Transverse colon (tissue), 4 donors: ENCODE data around the gene IGIP. TPM values are rescaled to one million over a fixed set of nuclear protein-coding genes. Genes with fewer than 3 reads are reported as not detected.

Source experiments
- DNase-seq: peaks from one replicate; pipeline ENCODE4 v3.0.0-alpha.2; 2019
- H3K27ac ChIP-seq, 4 donors: fragments of 200-600 bp; sonication (generic); 2 replicates each; pipeline ENCODE4 v1.5.1; 2016 to 2018; ENCODE audit warnings: inconsistent platforms in 4 of 4
- H3K27me3 ChIP-seq: fragments of 200-600 bp; sonication (generic); 2 replicates; pipeline ENCODE4 v1.5.1; 2017; ENCODE audit warnings: inconsistent platforms
- H3K36me3 ChIP-seq, 4 donors: fragments of 200-600 bp; sonication (generic); 2 replicates each; pipeline ENCODE4 v1.5.1; 2017 to 2019; ENCODE audit warnings: inconsistent platforms in 4 of 4
- H3K4me1 ChIP-seq, 4 donors: fragments of 200-600 bp; sonication (generic); 2 replicates each; pipeline ENCODE4 v1.5.1; 2017 to 2020; ENCODE audit warnings: inconsistent platforms in 4 of 4
- H3K4me3 ChIP-seq, 4 donors: fragments of 200-600 bp; sonication (generic); 1 replicate in 1 of 4; 2 replicates in 3 of 4; pipeline versions ENCODE4 v1.5.1 to v1.6.1; 2017 to 2019; ENCODE audit warnings: inconsistent platforms in 4 of 4
- H3K9me3 ChIP-seq, 2 donors: fragments of 200-600 bp; sonication (generic); 2 replicates each; pipeline ENCODE4 v1.5.1; 2017 to 2019; ENCODE audit warnings: inconsistent platforms in 2 of 2
- CTCF ChIP-seq, 5 experiments: fragments of 200-600 bp in 3 of 5; fragments of 450-650 bp in 2 of 5; sonication (generic) in 3 of 5; IDR thresholded peaks; 1 replicate in 2 of 5; 2 replicates in 3 of 5; pipeline ENCODE4 v1.5.1; 2016 to 2017; ENCODE audit warnings: antibody characterized with exemption in 5 of 5, inconsistent platforms in 3 of 5, mild to moderate bottlenecking in 2 of 5, moderate library complexity in 1 of 5
- EP300 ChIP-seq: sonication (generic); formaldehyde crosslinking; IDR thresholded peaks from one replicate; pipeline ENCODE4 v1.6.1; 2017; ENCODE audit warnings: antibody characterized with exemption, low read depth
- POLR2A ChIP-seq: fragments of 450-650 bp; IDR thresholded peaks from one replicate; pipeline ENCODE4 v1.6.1; 2016; ENCODE audit warnings: antibody characterized with exemption, mild to moderate bottlenecking, moderate library complexity
- POLR2AphosphoS5 ChIP-seq, 3 donors: sonication (generic); formaldehyde crosslinking; IDR thresholded peaks; one replicate each; pipeline ENCODE4 v1.6.1; 2016; ENCODE audit warnings: antibody characterized with exemption in 3 of 3
- WGBS, 2 donors: methylation state at CpG; one replicate each; pipeline ENCODE4 v1.1.5; 2018; ENCODE audit warnings: low coverage in 1 of 2; 5-methylcytosine and 5-hydroxymethylcytosine counted together
- in situ Hi-C, 4 donors: fragments of 200-750 bp; cut with MboI; loops; one replicate each; pipeline versions ENCODE4 v1.15.0 to v1.15.1; 2017; ENCODE audit warnings: low sequenced_read_pairs in 3 of 4, low pct_ligation_motif_present in 1 of 4, low pct_unique_long_range_greater_than_20kb in 1 of 4
- intact Hi-C: fragments of 100-400 bp; cut with DNase I; formaldehyde crosslinking; loops from one replicate; pipeline ENCODE4 v1.15.1; 2023; ENCODE audit warnings: low total_unique reads
- total RNA-seq, 4 donors: library from RNA; depleted of rRNA; stranded (reverse); fragments of >200 nt; gene quantifications; one replicate each; pipeline ENCODE4 v1.1.0, GENCODE V29; 2016

Gene IGIP
- total RNA-seq, 4 donors from 2014 or later: 12.8 to 22.4 (median 20.5) TPM

- Histone ChIP-seq H3K27ac (peak overlapping the region; percentile 97 to 100 (median 100)), H3K27me3 (no peaks in the 10 kb centered on the region), H3K4me3 (peak overlapping the region; percentile 76 to 98 (median 90)), H3K4me1 (peaks cover 15 to 48% (median 36%) of the 10 kb centered on the region in 4 donors), H3K36me3 (no peaks in the 10 kb centered on the region), H3K9me3 (no peaks in the 10 kb centered on the region)
- DNase-seq: peak; percentile 83
- in situ Hi-C loops (no loop called here), intact Hi-C loops (loop anchor here (2.0 to 10.0 kb wide), 2 partner anchors 65 to 169 kb away; partner anchors contain the start of gene HBEGF)
- peak in 3 of 5 experiments; percentile 33 to 48 (median 44) for TF ChIP-seq CTCF (IDR thresholded peaks at IDR 0.05)
- peak; percentile 12 to 73 (median 21) for TF ChIP-seq POLR2AphosphoS5 (IDR thresholded peaks at IDR 0.05)
- no peak for TF ChIP-seq EP300
- no peak for TF ChIP-seq POLR2A
- WGBS, 2 donors: 1% methylated on average over 56 of the region's 58 CpGs; no CpG with 5 or more reads in 1 of the 2 donors
Measured at GRCh38 chr5:140175367-140176030, 49.8 kb downstream of the IGIP start.

- Histone ChIP-seq H3K36me3 (no peaks in the 10 kb centered on the region), H3K4me3 (peak overlapping the region; percentile 76 to 98 (median 90)), H3K27me3 (no peaks in the 10 kb centered on the region), H3K4me1 (peaks cover 15 to 53% (median 41%) of the 10 kb centered on the region in 4 donors), H3K9me3 (no peaks in the 10 kb centered on the region), H3K27ac (peak overlapping the region; percentile 97 to 100 (median 100))
- WGBS, 2 donors: 12 to 20% methylated on average over 2 to 4 of the region's 4 CpGs
- in situ Hi-C loops (no loop called here), intact Hi-C loops (loop anchor here (10.0 kb wide), 1 partner anchor 169 kb away; the partner anchor contains the start of gene HBEGF)
- TF ChIP-seq CTCF (IDR thresholded peaks at IDR 0.05) (no peak), POLR2A (no peak), EP300 (no peak), POLR2AphosphoS5 (IDR thresholded peaks at IDR 0.05) (no peak)
- DNase-seq: no peak
Measured at GRCh38 chr5:140176031-140176387, 50.3 kb downstream of the IGIP start.

GRCh38 chr5:140178086-140178410, 52.3 kb downstream of the IGIP start:
- 42% methylated on average over 1 of the region's 1 CpG; no CpG with 5 or more reads in 1 of the 2 donors for WGBS, 2 donors
- no peaks in the 10 kb centered on the region for H3K9me3 ChIP-seq
- intact Hi-C loops: loop anchor here (10.0 kb wide), 1 partner anchor 167 kb away; the partner anchor contains the start of gene HBEGF
- no peaks in the 10 kb centered on the region for H3K27me3 ChIP-seq
- TF ChIP-seq EP300: no peak
- no peak for TF ChIP-seq POLR2A
- TF ChIP-seq CTCF (IDR thresholded peaks at IDR 0.05): no peak
- TF ChIP-seq POLR2AphosphoS5 (IDR thresholded peaks at IDR 0.05): no peak
- in situ Hi-C loops: no loop called here
- peaks cover 31 to 74% (median 61%) of the 10 kb centered on the region in 4 donors for H3K4me1 ChIP-seq
- H3K27ac ChIP-seq: peak overlapping the region; percentile 75 to 100 (median 98)
- no peak for DNase-seq
- no peaks in the 10 kb centered on the region for H3K36me3 ChIP-seq
- H3K4me3 ChIP-seq: no peak overlapping the region

- in situ Hi-C loops (no loop called here), intact Hi-C loops (loop anchor here (10.0 kb wide), 1 partner anchor 166 kb away; the partner anchor contains the start of gene HBEGF)
- H3K9me3 ChIP-seq: no peaks in the 10 kb centered on the region
- H3K4me3 ChIP-seq: no peak overlapping the region
- no peaks in the 10 kb centered on the region for H3K27me3 ChIP-seq
- TF ChIP-seq POLR2AphosphoS5 (IDR thresholded peaks at IDR 0.05) (no peak), EP300 (no peak), POLR2A (no peak), CTCF (IDR thresholded peaks at IDR 0.05) (no peak)
- 69 to 74% methylated on average over 3 to 6 of the region's 6 CpGs for WGBS, 2 donors
- peaks cover 33 to 79% (median 67%) of the 10 kb centered on the region in 4 donors for H3K4me1 ChIP-seq
- DNase-seq: no peak
- H3K36me3 ChIP-seq: no peaks in the 10 kb centered on the region
- H3K27ac ChIP-seq: peak overlapping the region; percentile 75 to 100 (median 98)
Measured at GRCh38 chr5:140178482-140179116, 52.9 kb downstream of the IGIP start.
